SK-N-SH (cell line): ENCODE measurements around the gene NIPAL4. TPM values are rescaled to one million over a fixed set of nuclear protein-coding genes. Genes with fewer than 3 reads are reported as not detected.

Source experiments
- CTCF ChIA-PET: fragments of 300-600, 350-600 bp; formaldehyde crosslinking; extraction: SDS; loops from one replicate; lab custom pipeline; 2021; lab: Yijun Ruan, JAX
- POLR2A ChIA-PET: fragments of 350-600 bp; sonication (Branson Sonifier 250); formaldehyde crosslinking; extraction: SDS; loops from one replicate; lab custom pipeline; 2020; ENCODE audit warnings: antibody characterized with exemption, inconsistent platforms; lab: Yijun Ruan, JAX
- DNase-seq: peaks from one replicate; pipeline ENCODE4 v3.0.0; 2012
- H2AFZ ChIP-seq: fragments of 200-600 bp; sonication (generic); 2 replicates; pipeline ENCODE4 v1.8.1; 2016; ENCODE audit warnings: antibody characterized with exemption, mild to moderate bottlenecking, low read depth
- H3F3A ChIP-seq: fragments of 200-600 bp; sonication (generic); replicated peaks from 2 replicates; pipeline ENCODE3; 2016; ENCODE audit warnings: antibody characterized with exemption, mild to moderate bottlenecking; ENCODE audit not compliant: insufficient read depth
- H3K27ac ChIP-seq, 2 experiments: fragments of 200-500 bp in 1 of 2; fragments of 200-600 bp in 1 of 2; sonication (Bioruptor generic) in 1 of 2; sonication (generic), shearing (Covaris generic) in 1 of 2; 2 replicates each; pipeline versions ENCODE4 v1.5.1 to v1.6.1; 2014 to 2016; ENCODE audit warnings: low read depth in 2 of 2, inconsistent platforms in 1 of 2, low read length in 1 of 2, mild to moderate bottlenecking in 1 of 2, mixed read lengths in 1 of 2
- H3K27me3 ChIP-seq: fragments of 200-600 bp; sonication (generic), shearing (Covaris generic); 2 replicates; pipeline ENCODE4 v1.6.1; 2016; ENCODE audit warnings: mixed run types; ENCODE audit not compliant: insufficient read depth
- H3K36me3 ChIP-seq, 2 experiments: fragments of 200-500 bp in 1 of 2; fragments of 200-600 bp in 1 of 2; sonication (Bioruptor generic) in 1 of 2; sonication (generic) in 1 of 2; replicated peaks in 1 of 2; 2 replicates each; pipeline versions ENCODE3 to v1.5.1; 2014 to 2016; ENCODE audit warnings: low read length in 1 of 2, mild to moderate bottlenecking in 1 of 2; ENCODE audit not compliant: insufficient read depth in 2 of 2, control insufficient read depth in 1 of 2
- H3K4me1 ChIP-seq, 2 experiments: fragments of 200-500 bp in 1 of 2; fragments of 200-600 bp in 1 of 2; sonication (Bioruptor generic) in 1 of 2; sonication (generic), shearing (Covaris generic) in 1 of 2; 2 replicates each; pipeline versions ENCODE4 v1.5.1 to v1.6.1; 2014 to 2016; ENCODE audit warnings: low read depth in 1 of 2, low read length in 1 of 2, mixed run types in 1 of 2; ENCODE audit not compliant: insufficient read depth in 2 of 2, control insufficient read depth in 1 of 2
- H3K4me2 ChIP-seq: fragments of 200-600 bp; sonication (generic), shearing (Covaris generic); 2 replicates; pipeline ENCODE4 v1.6.1; 2017; ENCODE audit warnings: mixed run types
- H3K4me3 ChIP-seq, 2 experiments: fragments of 200-500 bp in 1 of 2; fragments of 200-600 bp in 1 of 2; sonication (Bioruptor generic) in 1 of 2; sonication (generic), shearing (Covaris generic) in 1 of 2; 2 replicates each; pipeline versions ENCODE4 v1.5.1 to v1.8.1; 2014 to 2016; ENCODE audit warnings: low read depth in 2 of 2, inconsistent platforms in 1 of 2, low read length in 1 of 2, mild to moderate bottlenecking in 1 of 2, mixed read lengths in 1 of 2, moderate library complexity in 1 of 2
- H3K79me2 ChIP-seq: fragments of 200-600 bp; sonication (generic); 2 replicates; pipeline ENCODE4 v1.8.1; 2017; ENCODE audit warnings: mild to moderate bottlenecking; ENCODE audit not compliant: insufficient read depth
- H3K9ac ChIP-seq: fragments of 200-600 bp; sonication (generic); 2 replicates; pipeline ENCODE4 v1.6.1; 2017; ENCODE audit warnings: mixed run types
- H3K9me2 ChIP-seq: fragments of 200-600 bp; sonication (generic); 2 replicates; pipeline ENCODE4 v1.6.1; 2017; ENCODE audit warnings: mixed run types
- H3K9me3 ChIP-seq: fragments of 200-600 bp; sonication (generic); 2 replicates; pipeline ENCODE4 v1.6.1; 2017; ENCODE audit warnings: mixed run types, mild to moderate bottlenecking, moderate library complexity
- H4K20me1 ChIP-seq: fragments of 200-600 bp; sonication (generic); 2 replicates; pipeline ENCODE4 v1.6.1; 2017; ENCODE audit warnings: mild to moderate bottlenecking, mixed run types; ENCODE audit not compliant: insufficient read depth
- CHD2 ChIP-seq: fragments of 150-350 bp; IDR thresholded peaks from 2 replicates; pipeline ENCODE4 v1.6.1; 2018; ENCODE audit warnings: low read length; ENCODE audit not compliant: partially characterized antibody
- ELF1 ChIP-seq: IDR thresholded peaks from 2 replicates; pipeline ENCODE4 v1.4.0; 2012
- EP300 ChIP-seq, 2 experiments: IDR thresholded peaks; 2 replicates each; pipeline versions ENCODE4 v1.4.0 to v1.6.1; 2012; ENCODE audit warnings: borderline replicate concordance in 1 of 2, low read depth in 1 of 2, low read length in 1 of 2
- EZH2phosphoT487 ChIP-seq: fragments of 200-600 bp; sonication (generic); IDR thresholded peaks from 2 replicates; pipeline ENCODE4 v1.6.1; 2017; ENCODE audit warnings: low read depth, mixed run types, mild to moderate bottlenecking, antibody characterized with exemption, moderate library complexity, borderline replicate concordance
- FOSL2 ChIP-seq: IDR thresholded peaks from 2 replicates; pipeline ENCODE4 v1.4.0; 2012; ENCODE audit warnings: low read depth, mild to moderate bottlenecking, moderate library complexity, borderline replicate concordance
- FOXJ3 ChIP-seq: sonication (generic); formaldehyde crosslinking; IDR thresholded peaks from 2 replicates; pipeline ENCODE4 v1.5.1; 2020; ENCODE audit warnings: mild to moderate bottlenecking, missing genetic modification reagents
- FOXM1 ChIP-seq: IDR thresholded peaks from 2 replicates; pipeline ENCODE4 v1.4.0; 2012; ENCODE audit warnings: low read depth, mild to moderate bottlenecking
- GABPA ChIP-seq: IDR thresholded peaks from 2 replicates; pipeline ENCODE4 v1.4.0; 2012; ENCODE audit warnings: low read depth, mild to moderate bottlenecking
- GATA2 ChIP-seq: sonication (generic); formaldehyde crosslinking; IDR thresholded peaks from 2 replicates; pipeline ENCODE4 v1.5.0; 2020; ENCODE audit warnings: mild to moderate bottlenecking, missing genetic modification reagents
- JUND ChIP-seq: IDR thresholded peaks from 2 replicates; pipeline ENCODE4 v1.4.0; 2012
- MEF2A ChIP-seq: IDR thresholded peaks from 2 replicates; pipeline ENCODE4 v1.4.0; 2012; ENCODE audit warnings: low read depth, borderline replicate concordance
- MXI1 ChIP-seq: IDR thresholded peaks from 2 replicates; pipeline ENCODE4 v1.6.1; 2012; ENCODE audit warnings: mild to moderate bottlenecking, low read depth, low read length, improper control_type of control experiment
- NFIC ChIP-seq: IDR thresholded peaks from 2 replicates; pipeline ENCODE4 v1.4.0; 2012; ENCODE audit warnings: borderline replicate concordance
- NRF1 ChIP-seq: IDR thresholded peaks from 2 replicates; pipeline ENCODE4 v1.6.1; 2012; ENCODE audit warnings: low read depth, mild to moderate bottlenecking, low read length
- POLR2AphosphoS5 ChIP-seq: IDR thresholded peaks from 2 replicates; pipeline ENCODE4 v1.6.1; 2012; ENCODE audit warnings: low read depth, low read length
- RCOR1 ChIP-seq: fragments of 150-350 bp; IDR thresholded peaks from 2 replicates; pipeline ENCODE4 v1.6.1; 2017; ENCODE audit warnings: antibody characterized with exemption, low read length
- RXRA ChIP-seq: IDR thresholded peaks from 2 replicates; pipeline ENCODE4 v1.4.0; 2012; ENCODE audit warnings: low read depth, mild to moderate bottlenecking, borderline replicate concordance
- SIN3A ChIP-seq: IDR thresholded peaks from 2 replicates; pipeline ENCODE4 v1.6.1; 2012; ENCODE audit warnings: low read depth, mild to moderate bottlenecking, low read length, moderate library complexity, borderline replicate concordance
- SMC3 ChIP-seq: IDR thresholded peaks from 2 replicates; pipeline ENCODE4 v1.6.1; 2012; ENCODE audit warnings: low read depth, low read length, improper control_type of control experiment
- TCF12 ChIP-seq: IDR thresholded peaks from 2 replicates; pipeline ENCODE4 v1.4.0; 2012
- TEAD4 ChIP-seq: IDR thresholded peaks from 2 replicates; pipeline ENCODE4 v1.4.0; 2012; ENCODE audit warnings: mild to moderate bottlenecking, borderline replicate concordance; ENCODE audit not compliant: insufficient read depth
- YY1 ChIP-seq: IDR thresholded peaks from 2 replicates; pipeline ENCODE4 v1.4.0; 2012; ENCODE audit warnings: low read depth, mild to moderate bottlenecking
- WGBS: methylation state at CpG from one replicate; pipeline ENCODE4 v1.1.6; 2017; ENCODE audit warnings: low lambda C conversion rate; 5-methylcytosine and 5-hydroxymethylcytosine counted together
- polyA plus RNA-seq, 3 experiments: library from polyadenylated mRNA; depleted of rRNA; stranded (reverse); fragments of >200 nt; gene quantifications; 2 replicates each; pipeline ENCODE4 v1.2.3, GENCODE V29; 2012
- TF ChIP-seq, protein P1 (sequence below): fragments of 150-350 bp; IDR thresholded peaks from 2 replicates; pipeline ENCODE4 v1.6.1; 2017; ENCODE audit warnings: antibody characterized with exemption, low read length, low read depth, borderline replicate concordance
- TF ChIP-seq, protein P2 (sequence below): IDR thresholded peaks from 2 replicates; pipeline ENCODE4; 2012
- TF ChIP-seq, protein P3 (sequence below): fragments of 200-600 bp; sonication (generic); IDR thresholded peaks from 2 replicates; pipeline ENCODE4 v1.6.1; 2017; ENCODE audit warnings: antibody characterized with exemption, mild to moderate bottlenecking, moderate library complexity
- TF ChIP-seq, protein P4 (sequence below): IDR thresholded peaks from 2 replicates; pipeline ENCODE4 v1.6.1; 2012; ENCODE audit warnings: mild to moderate bottlenecking, low read depth, low read length, moderate library complexity
- TF ChIP-seq, protein P5 (sequence below): IDR thresholded peaks from 2 replicates; pipeline ENCODE4 v1.4.0; 2012; ENCODE audit warnings: low read depth
- TF ChIP-seq, protein P6 (sequence below): IDR thresholded peaks from 2 replicates; pipeline ENCODE4 v1.4.0; 2012; ENCODE audit warnings: low read depth, borderline replicate concordance

NIPAL4 gene
- polyA plus RNA-seq, 1 of the 3 experiments (the other 2 are of a cell fraction) = 2.3 TPM

DNA sequence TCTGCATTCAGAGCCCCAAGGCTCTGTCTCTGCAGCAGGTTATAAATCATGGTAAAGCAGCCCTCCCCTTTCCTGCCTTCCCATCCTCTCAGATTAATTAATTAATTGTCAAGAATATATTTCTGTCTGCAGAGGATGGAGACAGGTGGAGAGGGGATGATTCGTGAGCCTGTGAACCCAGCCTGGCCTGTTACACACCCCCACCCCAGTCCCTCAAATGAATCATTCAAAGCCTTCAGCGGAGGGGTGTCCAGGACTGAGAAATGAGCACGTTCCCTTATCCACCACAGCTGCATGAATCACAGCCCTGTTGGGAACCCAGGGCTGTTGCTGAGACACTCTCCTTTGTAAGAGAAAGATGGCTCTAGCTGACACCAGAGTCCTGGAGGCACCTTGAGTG lies 56.0 kb downstream of the NIPAL4 start:
- peak overlapping the region; percentile 74 for H3K4me2 ChIP-seq
- no peaks in the 10 kb centered on the region for H3K9me3 ChIP-seq
- ChIA-PET CTCF (no interaction called here), POLR2A (no interaction called here)
- H3K4me3 ChIP-seq = no peak overlapping the region
- peak overlapping the region; percentile 76 to 98 for H3K27ac ChIP-seq
- no peaks in the 10 kb centered on the region for H3K9me2 ChIP-seq
- DNase-seq = no peak
- peaks cover 7% of the 10 kb centered on the region; the same call in 1 of the 2 replicates for H4K20me1 ChIP-seq
- H3K4me1 ChIP-seq = peaks cover 18 to 38% of the 10 kb centered on the region in 2 experiments
- H2AFZ ChIP-seq = no peak overlapping the region
- peaks cover 54% of the 10 kb centered on the region for H3K79me2 ChIP-seq
- peaks cover 76% of the 10 kb centered on the region for H3F3A ChIP-seq
- H3K9ac ChIP-seq = peak overlapping the region; percentile 72
- H3K27me3 ChIP-seq = no peaks in the 10 kb centered on the region
- peaks cover 12 to 46% of the 10 kb centered on the region in 2 experiments for H3K36me3 ChIP-seq
- WGBS = 5% methylated on average over 3 of the region's 3 CpGs
- TF ChIP-seq, protein P1, sequence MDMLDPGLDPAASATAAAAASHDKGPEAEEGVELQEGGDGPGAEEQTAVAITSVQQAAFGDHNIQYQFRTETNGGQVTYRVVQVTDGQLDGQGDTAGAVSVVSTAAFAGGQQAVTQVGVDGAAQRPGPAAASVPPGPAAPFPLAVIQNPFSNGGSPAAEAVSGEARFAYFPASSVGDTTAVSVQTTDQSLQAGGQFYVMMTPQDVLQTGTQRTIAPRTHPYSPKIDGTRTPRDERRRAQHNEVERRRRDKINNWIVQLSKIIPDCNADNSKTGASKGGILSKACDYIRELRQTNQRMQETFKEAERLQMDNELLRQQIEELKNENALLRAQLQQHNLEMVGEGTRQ = no peak
- TF ChIP-seq FOSL2 (peak; percentile 89), EZH2phosphoT487 (no peak), ELF1 (no peak), JUND (peak; percentile 84), RCOR1 (no peak), CHD2 (no peak), POLR2AphosphoS5 (no peak), SMC3 (no peak), FOXJ3 (CRISPR knock-in tag) (no peak), MXI1 (no peak), NRF1 (no peak), NFIC (peak; percentile 13; the same call in 1 of the 2 replicates), GABPA (no peak), MEF2A (no peak), SIN3A (no peak), EP300 (IDR thresholded peaks at IDR 0.05; ENCODE audit: borderline replicate concordance in 1 of 2, low read depth in 1 of 2, low read length in 1 of 2) (peak; percentile 37 to 67; a peak in 1 of 4 replicates), RXRA (peak; percentile 54; the same call in 1 of the 2 replicates), GATA2 (CRISPR knock-in tag) (no peak), FOXM1 (no peak), TEAD4 (no peak), YY1 (no peak), TCF12 (peak; percentile 72)
- TF ChIP-seq, protein P2, sequence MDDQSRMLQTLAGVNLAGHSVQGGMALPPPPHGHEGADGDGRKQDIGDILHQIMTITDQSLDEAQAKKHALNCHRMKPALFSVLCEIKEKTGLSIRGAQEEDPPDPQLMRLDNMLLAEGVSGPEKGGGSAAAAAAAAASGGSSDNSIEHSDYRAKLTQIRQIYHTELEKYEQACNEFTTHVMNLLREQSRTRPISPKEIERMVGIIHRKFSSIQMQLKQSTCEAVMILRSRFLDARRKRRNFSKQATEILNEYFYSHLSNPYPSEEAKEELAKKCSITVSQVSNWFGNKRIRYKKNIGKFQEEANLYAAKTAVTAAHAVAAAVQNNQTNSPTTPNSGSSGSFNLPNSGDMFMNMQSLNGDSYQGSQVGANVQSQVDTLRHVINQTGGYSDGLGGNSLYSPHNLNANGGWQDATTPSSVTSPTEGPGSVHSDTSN = peak; percentile 79
- TF ChIP-seq, protein P3, sequence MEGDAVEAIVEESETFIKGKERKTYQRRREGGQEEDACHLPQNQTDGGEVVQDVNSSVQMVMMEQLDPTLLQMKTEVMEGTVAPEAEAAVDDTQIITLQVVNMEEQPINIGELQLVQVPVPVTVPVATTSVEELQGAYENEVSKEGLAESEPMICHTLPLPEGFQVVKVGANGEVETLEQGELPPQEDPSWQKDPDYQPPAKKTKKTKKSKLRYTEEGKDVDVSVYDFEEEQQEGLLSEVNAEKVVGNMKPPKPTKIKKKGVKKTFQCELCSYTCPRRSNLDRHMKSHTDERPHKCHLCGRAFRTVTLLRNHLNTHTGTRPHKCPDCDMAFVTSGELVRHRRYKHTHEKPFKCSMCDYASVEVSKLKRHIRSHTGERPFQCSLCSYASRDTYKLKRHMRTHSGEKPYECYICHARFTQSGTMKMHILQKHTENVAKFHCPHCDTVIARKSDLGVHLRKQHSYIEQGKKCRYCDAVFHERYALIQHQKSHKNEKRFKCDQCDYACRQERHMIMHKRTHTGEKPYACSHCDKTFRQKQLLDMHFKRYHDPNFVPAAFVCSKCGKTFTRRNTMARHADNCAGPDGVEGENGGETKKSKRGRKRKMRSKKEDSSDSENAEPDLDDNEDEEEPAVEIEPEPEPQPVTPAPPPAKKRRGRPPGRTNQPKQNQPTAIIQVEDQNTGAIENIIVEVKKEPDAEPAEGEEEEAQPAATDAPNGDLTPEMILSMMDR = no peak
- TF ChIP-seq, protein P4, sequence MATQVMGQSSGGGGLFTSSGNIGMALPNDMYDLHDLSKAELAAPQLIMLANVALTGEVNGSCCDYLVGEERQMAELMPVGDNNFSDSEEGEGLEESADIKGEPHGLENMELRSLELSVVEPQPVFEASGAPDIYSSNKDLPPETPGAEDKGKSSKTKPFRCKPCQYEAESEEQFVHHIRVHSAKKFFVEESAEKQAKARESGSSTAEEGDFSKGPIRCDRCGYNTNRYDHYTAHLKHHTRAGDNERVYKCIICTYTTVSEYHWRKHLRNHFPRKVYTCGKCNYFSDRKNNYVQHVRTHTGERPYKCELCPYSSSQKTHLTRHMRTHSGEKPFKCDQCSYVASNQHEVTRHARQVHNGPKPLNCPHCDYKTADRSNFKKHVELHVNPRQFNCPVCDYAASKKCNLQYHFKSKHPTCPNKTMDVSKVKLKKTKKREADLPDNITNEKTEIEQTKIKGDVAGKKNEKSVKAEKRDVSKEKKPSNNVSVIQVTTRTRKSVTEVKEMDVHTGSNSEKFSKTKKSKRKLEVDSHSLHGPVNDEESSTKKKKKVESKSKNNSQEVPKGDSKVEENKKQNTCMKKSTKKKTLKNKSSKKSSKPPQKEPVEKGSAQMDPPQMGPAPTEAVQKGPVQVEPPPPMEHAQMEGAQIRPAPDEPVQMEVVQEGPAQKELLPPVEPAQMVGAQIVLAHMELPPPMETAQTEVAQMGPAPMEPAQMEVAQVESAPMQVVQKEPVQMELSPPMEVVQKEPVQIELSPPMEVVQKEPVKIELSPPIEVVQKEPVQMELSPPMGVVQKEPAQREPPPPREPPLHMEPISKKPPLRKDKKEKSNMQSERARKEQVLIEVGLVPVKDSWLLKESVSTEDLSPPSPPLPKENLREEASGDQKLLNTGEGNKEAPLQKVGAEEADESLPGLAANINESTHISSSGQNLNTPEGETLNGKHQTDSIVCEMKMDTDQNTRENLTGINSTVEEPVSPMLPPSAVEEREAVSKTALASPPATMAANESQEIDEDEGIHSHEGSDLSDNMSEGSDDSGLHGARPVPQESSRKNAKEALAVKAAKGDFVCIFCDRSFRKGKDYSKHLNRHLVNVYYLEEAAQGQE = no peak
- TF ChIP-seq, protein P5, sequence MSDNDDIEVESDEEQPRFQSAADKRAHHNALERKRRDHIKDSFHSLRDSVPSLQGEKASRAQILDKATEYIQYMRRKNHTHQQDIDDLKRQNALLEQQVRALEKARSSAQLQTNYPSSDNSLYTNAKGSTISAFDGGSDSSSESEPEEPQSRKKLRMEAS = peak; percentile 62; the same call in 1 of the 2 replicates
- TF ChIP-seq, protein P6, sequence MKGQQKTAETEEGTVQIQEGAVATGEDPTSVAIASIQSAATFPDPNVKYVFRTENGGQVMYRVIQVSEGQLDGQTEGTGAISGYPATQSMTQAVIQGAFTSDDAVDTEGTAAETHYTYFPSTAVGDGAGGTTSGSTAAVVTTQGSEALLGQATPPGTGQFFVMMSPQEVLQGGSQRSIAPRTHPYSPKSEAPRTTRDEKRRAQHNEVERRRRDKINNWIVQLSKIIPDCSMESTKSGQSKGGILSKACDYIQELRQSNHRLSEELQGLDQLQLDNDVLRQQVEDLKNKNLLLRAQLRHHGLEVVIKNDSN = no peak
